ENCODE results near the gene ZEB2. TPM values are rescaled to one million over a fixed set of nuclear protein-coding genes. Genes with fewer than 3 reads are reported as not detected.
A peak's percentile ranks its signal among the peaks of the same experiment; 100 is the strongest.
"Not testable (repeated sequence)": the region's sequence is repeated elsewhere in the genome, so short reads cannot be mapped to it uniquely, and the experiment has no call there.

Gene ZEB2
- total RNA-seq, 6 experiments from 2014 or later: 13.5 to 35.9 (median 21.7) TPM

DNA sequence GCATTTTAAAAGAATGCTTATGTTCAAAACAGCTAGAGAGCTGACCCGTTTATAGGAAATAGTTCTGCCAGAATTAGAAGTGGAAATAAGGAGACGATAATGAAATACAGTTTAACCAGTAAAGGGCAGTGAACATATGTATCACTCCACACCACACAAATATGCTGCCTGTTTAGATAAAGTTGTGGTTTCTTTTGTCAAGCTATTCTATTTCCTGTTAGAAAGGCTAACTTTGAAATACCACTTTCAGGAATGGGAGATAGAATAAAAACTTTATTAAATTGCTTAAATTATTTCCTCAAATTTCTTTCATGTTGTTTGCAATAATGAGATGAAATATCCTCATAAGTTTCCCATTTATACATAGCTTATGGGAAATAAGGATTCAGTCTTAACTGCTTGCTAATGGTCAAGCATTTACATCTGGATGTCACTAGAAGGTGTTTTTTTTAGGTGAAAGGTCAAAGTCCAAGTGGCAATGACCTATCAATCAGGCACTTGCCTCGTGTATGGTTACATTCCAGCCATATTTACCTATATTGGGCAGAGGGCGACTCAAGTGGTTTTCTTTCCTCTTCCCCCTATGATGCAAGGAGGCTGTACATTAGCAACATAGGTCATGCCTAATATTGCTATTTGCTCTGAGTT, 148.9 kb downstream of the ZEB2 start:
- ATAC-seq: peak; percentile 24 to 38 (median 30)
- no peak for DNase-seq
- Histone ChIP-seq H3K4me1 (peaks cover 0 to 6% (median 0%) of the 10 kb centered on the region in 4 donors), H3K36me3 (no peaks in the 10 kb centered on the region), H3K27me3 (no peaks in the 10 kb centered on the region), H3K4me3 (no peak overlapping the region), H3K9me3 (no peaks in the 10 kb centered on the region), H3K27ac (no peak overlapping the region)
- TF ChIP-seq POLR2A (IDR thresholded peaks at IDR 0.05): no peak
- TF ChIP-seq, protein P1, sequence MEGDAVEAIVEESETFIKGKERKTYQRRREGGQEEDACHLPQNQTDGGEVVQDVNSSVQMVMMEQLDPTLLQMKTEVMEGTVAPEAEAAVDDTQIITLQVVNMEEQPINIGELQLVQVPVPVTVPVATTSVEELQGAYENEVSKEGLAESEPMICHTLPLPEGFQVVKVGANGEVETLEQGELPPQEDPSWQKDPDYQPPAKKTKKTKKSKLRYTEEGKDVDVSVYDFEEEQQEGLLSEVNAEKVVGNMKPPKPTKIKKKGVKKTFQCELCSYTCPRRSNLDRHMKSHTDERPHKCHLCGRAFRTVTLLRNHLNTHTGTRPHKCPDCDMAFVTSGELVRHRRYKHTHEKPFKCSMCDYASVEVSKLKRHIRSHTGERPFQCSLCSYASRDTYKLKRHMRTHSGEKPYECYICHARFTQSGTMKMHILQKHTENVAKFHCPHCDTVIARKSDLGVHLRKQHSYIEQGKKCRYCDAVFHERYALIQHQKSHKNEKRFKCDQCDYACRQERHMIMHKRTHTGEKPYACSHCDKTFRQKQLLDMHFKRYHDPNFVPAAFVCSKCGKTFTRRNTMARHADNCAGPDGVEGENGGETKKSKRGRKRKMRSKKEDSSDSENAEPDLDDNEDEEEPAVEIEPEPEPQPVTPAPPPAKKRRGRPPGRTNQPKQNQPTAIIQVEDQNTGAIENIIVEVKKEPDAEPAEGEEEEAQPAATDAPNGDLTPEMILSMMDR (IDR thresholded peaks at IDR 0.05): no peak
- whole genome bisulfite sequencing (ENCODE audit: insufficient coverage, low coverage, low lambda C conversion rate, missing lambda C conversion rate): 13% methylated on average over 4 of the region's 4 CpGs
- intact Hi-C loops (cut with DNase I): no loop called here

GRCh38 chr2:144369416-144369815, 150.5 kb downstream of the ZEB2 start:
- ATAC-seq (no peak), DNase-seq (no peak)
- H3K27me3 ChIP-seq: no peaks in the 10 kb centered on the region
- no peaks in the 10 kb centered on the region for H3K36me3 ChIP-seq
- no peak overlapping the region for H3K4me3 ChIP-seq
- H3K27ac ChIP-seq: no peak overlapping the region
- intact Hi-C loops (cut with DNase I): no loop called here
- TF ChIP-seq POLR2A (IDR thresholded peaks at IDR 0.05): no peak
- TF ChIP-seq, protein P1 (IDR thresholded peaks at IDR 0.05): no peak
- H3K4me1 ChIP-seq: peaks cover 0 to 6% (median 0%) of the 10 kb centered on the region in 4 donors
- no peaks in the 10 kb centered on the region for H3K9me3 ChIP-seq

- 59% methylated on average over 3 of the region's 3 CpGs for WGBS (ENCODE audit: insufficient coverage, low coverage, low lambda C conversion rate, missing lambda C conversion rate)
- peaks cover 0 to 6% (median 0%) of the 10 kb centered on the region in 4 donors for H3K4me1 ChIP-seq
- H3K36me3 ChIP-seq: no peaks in the 10 kb centered on the region
- no peak overlapping the region for H3K4me3 ChIP-seq
- ATAC-seq (no peak), DNase-seq (no peak)
- TF ChIP-seq POLR2A (IDR thresholded peaks at IDR 0.05): no peak
- TF ChIP-seq, protein P1 (IDR thresholded peaks at IDR 0.05): no peak
- intact Hi-C loops (cut with DNase I): no loop called here
- H3K27ac ChIP-seq: no peak overlapping the region
- H3K9me3 ChIP-seq: no peaks in the 10 kb centered on the region
- H3K27me3 ChIP-seq: no peaks in the 10 kb centered on the region
Observed at GRCh38 chr2:144366825-144367429, 153.0 kb downstream of the ZEB2 start.

GRCh38 chr2:144364944-144365738, 154.8 kb downstream of the ZEB2 start:
- no peak overlapping the region for H3K4me3 ChIP-seq
- no peaks in the 10 kb centered on the region for H3K27me3 ChIP-seq
- no peaks in the 10 kb centered on the region for H3K36me3 ChIP-seq
- H3K9me3 ChIP-seq: no peaks in the 10 kb centered on the region
- no peak for TF ChIP-seq POLR2A (IDR thresholded peaks at IDR 0.05)
- TF ChIP-seq, protein P1 (IDR thresholded peaks at IDR 0.05): no peak
- no peak overlapping the region for H3K27ac ChIP-seq
- no peaks in the 10 kb centered on the region for H3K4me1 ChIP-seq
- intact Hi-C loops (cut with DNase I): no loop called here
- 58% methylated on average over 4 of the region's 4 CpGs for whole genome bisulfite sequencing (ENCODE audit: insufficient coverage, low coverage, low lambda C conversion rate, missing lambda C conversion rate)
- ATAC-seq (no peak), DNase-seq (no peak)

- DNase-seq; H3K27me3 ChIP-seq; ATAC-seq; H3K4me1 ChIP-seq; H3K36me3 ChIP-seq; H3K9me3 ChIP-seq; H3K27ac ChIP-seq; intact Hi-C loops (cut with DNase I); H3K4me3 ChIP-seq: not testable (repeated sequence)
- WGBS (ENCODE audit: insufficient coverage, low coverage, low lambda C conversion rate, missing lambda C conversion rate): 78% methylated on average over 6 of the region's 7 CpGs
Observed at GRCh38 chr2:144364247-144364646, 155.7 kb downstream of the ZEB2 start.
